Measurements from ENCODE around the gene PNKD.

GRCh38 chr2:218375212-218375611 is 104.9 kb downstream of the PNKD start:
- TF ChIP-seq CTCF (IDR thresholded peaks at IDR 0.05) (no peak), POLR2A (IDR thresholded peaks at IDR 0.05) (no peak), POLR2AphosphoS5 (IDR thresholded peaks at IDR 0.05) (peak; percentile 13)
